Stimulated activated CD8-positive, alpha-beta memory T cell treated with anti-CD3 and anti-CD28 coated beads, Interleukin-15, amount 100 ng/mL, for 24 hours (primary cell): ENCODE measurements around the gene BCKDHA.

Source experiments
- DNase-seq: peaks from one replicate; pipeline ENCODE4 v3.0.0-alpha.2; 2020; ENCODE audit warnings: low read depth

The BCKDHA gene

GRCh38 chr19:41397086-41398049 is at the start of gene BCKDHA, which contains the start of gene EXOSC5:
BCKDHA (plus strand) TSS chr19:41397818; CDS start chr19:41397828, 10 bp downstream.
EXOSC5 (minus strand) TSS chr19:41397359; CDS start chr19:41397328, 31 bp downstream.
- peak; percentile 96 for DNase-seq

GRCh38 chr19:41350735-41351338 is 46.8 kb upstream of the BCKDHA start:
- DNase-seq = no peak

- peak; percentile 67 for DNase-seq
These were observed 46.0 kb upstream of the BCKDHA start for GRCh38 chr19:41351339-41352245.

GRCh38 chr19:41352279-41352608 is 45.4 kb upstream of the BCKDHA start:
- no peak for DNase-seq

- DNase-seq = peak; percentile 48
These were observed 44.8 kb upstream of the BCKDHA start for GRCh38 chr19:41352609-41353465.

- peak; percentile 72 for DNase-seq
These were observed 43.9 kb upstream of the BCKDHA start, which contains the start of gene TGFB1 for GRCh38 chr19:41353466-41354342. TGFB1 (minus strand) TSS chr19:41353922; CDS start chr19:41353044, 878 bp downstream.

- DNase-seq = no peak
These were observed 43.2 kb upstream of the BCKDHA start for GRCh38 chr19:41354343-41354953.

- no peak for DNase-seq
These were observed 42.6 kb upstream of the BCKDHA start for GRCh38 chr19:41355035-41355434.

- DNase-seq = no peak
These were observed 41.8 kb upstream of the BCKDHA start for GRCh38 chr19:41355802-41356201.

GRCh38 chr19:41356984-41357739 is 40.5 kb upstream of the BCKDHA start:
- no peak for DNase-seq

- no peak for DNase-seq
These were observed 39.9 kb upstream of the BCKDHA start for GRCh38 chr19:41357746-41358145.

GRCh38 chr19:41359741-41360140 is 37.9 kb upstream of the BCKDHA start:
- no peak for DNase-seq

- DNase-seq = no peak
These were observed 35.3 kb upstream of the BCKDHA start for GRCh38 chr19:41362143-41362847.

GRCh38 chr19:41363371-41363752 is 34.3 kb upstream of the BCKDHA start:
- no peak for DNase-seq

GRCh38 chr19:41363753-41364523 is 33.7 kb upstream of the BCKDHA start, which contains the start of gene B9D2:
B9D2 (minus strand) TSS chr19:41364149; CDS start chr19:41363519, 630 bp downstream.
- peak; percentile 87 for DNase-seq

GRCh38 chr19:41364524-41365391 is 32.9 kb upstream of the BCKDHA start:
- no peak for DNase-seq
